ENCODE results near the gene AQP10. TPM values are rescaled to one million over a fixed set of nuclear protein-coding genes. Genes with fewer than 3 reads are reported as not detected.
"Not testable (repeated sequence)": the region's sequence is repeated elsewhere in the genome, so short reads cannot be mapped to it uniquely, and the experiment has no call there.

AQP10 gene
- polyA plus RNA-seq, 1 experiment: not detected

DNA sequence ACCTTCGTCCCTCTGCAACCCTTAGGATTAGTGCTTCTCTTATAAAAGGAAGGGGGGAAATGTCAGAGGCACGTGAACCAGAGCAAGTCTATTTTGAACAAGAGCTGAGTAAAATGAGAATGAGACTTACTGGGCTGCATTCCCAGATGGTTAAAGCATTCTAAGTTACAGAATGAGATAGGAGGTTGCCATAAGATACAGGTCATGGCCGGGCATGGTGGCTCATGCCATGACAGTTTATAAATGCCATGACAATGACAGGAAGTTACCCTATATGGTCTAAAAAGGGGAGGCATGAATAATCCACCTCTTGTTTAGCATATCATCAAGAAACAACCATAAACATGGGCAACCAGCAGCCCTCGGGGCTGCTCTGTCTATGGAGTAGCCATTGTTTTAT is 2.5 kb upstream of the AQP10 start:
- no peak for TF ChIP-seq CTCF (IDR thresholded peaks at IDR 0.05; ENCODE audit: low read depth, low read length)
- ChIA-PET POLR2A (no interaction called here), CTCF (interaction anchor here (0.8 to 1.7 kb wide), 2 partner anchors 16 to 228 kb away, joined by 3 to 7 read pairs; no protein-coding TSS in a partner anchor)
- H3K27me3 ChIP-seq (ENCODE audit: control insufficient read depth, insufficient read depth, low read length): peaks cover 19% of the 10 kb centered on the region
- H3K27ac ChIP-seq (ENCODE audit: low read depth, low read length): no peak overlapping the region
- H3K9me3 ChIP-seq (ENCODE audit: control insufficient read depth, insufficient read depth, low read length): peaks cover 4% of the 10 kb centered on the region; the same call in 1 of the 2 replicates
- H3K4me3 ChIP-seq (ENCODE audit: low read depth, low read length): no peak overlapping the region
- DNase-seq (ENCODE audit: low read depth, low spot score): no peak

- peaks cover 22% of the 10 kb centered on the region for H3K27me3 ChIP-seq (ENCODE audit: control insufficient read depth, insufficient read depth, low read length)
- POLR2A ChIA-PET; H3K27ac ChIP-seq (ENCODE audit: low read depth, low read length); H3K9me3 ChIP-seq (ENCODE audit: control insufficient read depth, insufficient read depth, low read length); H3K4me3 ChIP-seq (ENCODE audit: low read depth, low read length); DNase-seq (ENCODE audit: low read depth, low spot score): not testable (repeated sequence)
- CTCF ChIA-PET: interaction anchor here (6.5 kb wide), 1 partner anchor 14 kb away, joined by 127 read pairs; no protein-coding TSS in a partner anchor
These were observed 679 bp downstream of the AQP10 start for GRCh38 chr1:154321609-154321934.

DNA sequence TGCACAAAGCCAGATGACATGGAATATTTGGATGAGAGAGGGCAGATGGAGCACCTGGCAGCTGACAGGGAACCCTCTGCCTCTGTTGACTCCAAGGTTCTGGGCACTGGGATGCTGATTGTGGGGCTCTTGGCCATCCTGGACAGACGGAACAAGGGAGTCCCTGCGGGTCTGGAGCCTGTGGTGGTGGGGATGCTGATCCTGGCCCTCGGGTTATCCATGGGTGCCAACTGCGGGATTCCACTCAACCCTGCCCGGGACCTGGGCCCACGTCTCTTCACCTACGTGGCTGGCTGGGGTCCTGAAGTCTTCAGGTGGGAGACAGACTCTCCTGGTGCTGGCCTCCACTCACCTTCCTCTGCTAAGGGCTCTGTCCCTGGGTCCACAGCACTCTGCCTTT is 2.6 kb downstream of the AQP10 start:
- ChIA-PET POLR2A (no interaction called here), CTCF (interaction anchor here (1.1 to 6.5 kb wide), 5 partner anchors 7 to 124 kb away, joined by 3 to 127 read pairs (median 7); no protein-coding TSS in a partner anchor)
- DNase-seq (ENCODE audit: low read depth, low spot score): no peak
- peaks cover 22% of the 10 kb centered on the region for H3K27me3 ChIP-seq (ENCODE audit: control insufficient read depth, insufficient read depth, low read length)
- no peak overlapping the region for H3K4me3 ChIP-seq (ENCODE audit: low read depth, low read length)
- H3K9me3 ChIP-seq (ENCODE audit: control insufficient read depth, insufficient read depth, low read length): no peaks in the 10 kb centered on the region
- no peak for TF ChIP-seq CTCF (IDR thresholded peaks at IDR 0.05; ENCODE audit: low read depth, low read length)
- H3K27ac ChIP-seq (ENCODE audit: low read depth, low read length): no peak overlapping the region

- POLR2A ChIA-PET: no interaction called here
- no peak overlapping the region for H3K27ac ChIP-seq (ENCODE audit: low read depth, low read length)
- H3K4me3 ChIP-seq (ENCODE audit: low read depth, low read length): peak overlapping the region; percentile 89
- CTCF ChIA-PET: interaction anchor here (0.6 to 6.5 kb wide), 14 partner anchors 8 to 302 kb away, joined by 3 to 127 read pairs (median 4); no protein-coding TSS in a partner anchor
- DNase-seq (ENCODE audit: low read depth, low spot score): no peak
- no peak for TF ChIP-seq CTCF (IDR thresholded peaks at IDR 0.05; ENCODE audit: low read depth, low read length)
- no peaks in the 10 kb centered on the region for H3K9me3 ChIP-seq (ENCODE audit: control insufficient read depth, insufficient read depth, low read length)
- H3K27me3 ChIP-seq (ENCODE audit: control insufficient read depth, insufficient read depth, low read length): peaks cover 22% of the 10 kb centered on the region
These were observed 3.3 kb downstream of the AQP10 start for GRCh38 chr1:154324241-154324640.

- peak; percentile 95 for TF ChIP-seq CTCF (IDR thresholded peaks at IDR 0.05; ENCODE audit: low read depth, low read length)
- POLR2A ChIA-PET: interaction anchor here (0.6 to 1.3 kb wide), 3 partner anchors 51 to 335 kb away, joined by 3 to 4 read pairs (median 3); partner anchors contain the start of gene RPS27
These were observed 4.0 kb downstream of the AQP10 start, which contains the start of gene ATP8B2 for GRCh38 chr1:154324669-154325582. Gene ATP8B2 (plus strand): TSS chr1:154325525. CDS start chr1:154328142, 2,617 bp downstream.

More at GRCh38 chr1:154324669-154325582, 4.0 kb downstream of the AQP10 start, which contains the start of gene ATP8B2:
- Histone ChIP-seq H3K9me3 (ENCODE audit: control insufficient read depth, insufficient read depth, low read length) (no peaks in the 10 kb centered on the region), H3K27me3 (ENCODE audit: control insufficient read depth, insufficient read depth, low read length) (peaks cover 22% of the 10 kb centered on the region), H3K27ac (ENCODE audit: low read depth, low read length) (peak within 1 kb of the TSS; percentile 99), H3K4me3 (ENCODE audit: low read depth, low read length) (peak within 1 kb of the TSS; percentile 89)
- CTCF ChIA-PET: interaction anchor here (0.5 to 6.5 kb wide), 14 partner anchors 9 to 595 kb away, joined by 3 to 127 read pairs (median 5); no protein-coding TSS in a partner anchor
- no peak for DNase-seq (ENCODE audit: low read depth, low spot score)
